ENCODE data around the gene TSEN54. TPM values are rescaled to one million over a fixed set of nuclear protein-coding genes. Genes with fewer than 3 reads are reported as not detected.
A peak's percentile ranks its signal among the peaks of the same experiment; 100 is the strongest.

The TSEN54 gene
- total RNA-seq, 1 experiment from 2014 or later = 56.3 TPM

GRCh38 chr17:75487351-75488070, 28.8 kb upstream of the TSEN54 start:
- in situ Hi-C loops (cut with HindIII; ENCODE audit: low sequenced_read_pairs) = no loop called here
- peak; percentile 62 for DNase-seq (ENCODE audit: low spot score)

GRCh38 chr17:75488693-75489510, 27.4 kb upstream of the TSEN54 start:
- in situ Hi-C loops (cut with HindIII; ENCODE audit: low sequenced_read_pairs) = no loop called here

GRCh38 chr17:75489511-75489955, 26.8 kb upstream of the TSEN54 start:
- DNase-seq (ENCODE audit: low spot score) = no peak
- in situ Hi-C loops (cut with HindIII; ENCODE audit: low sequenced_read_pairs) = no loop called here

More at GRCh38 chr17:75488693-75489510, 27.4 kb upstream of the TSEN54 start:
- no peak for DNase-seq (ENCODE audit: low spot score)

GRCh38 chr17:75490173-75490743, 26.1 kb upstream of the TSEN54 start:
- in situ Hi-C loops (cut with HindIII; ENCODE audit: low sequenced_read_pairs) = no loop called here
- DNase-seq (ENCODE audit: low spot score) = peak; percentile 78

- no peak for DNase-seq (ENCODE audit: low spot score)
- in situ Hi-C loops (cut with HindIII; ENCODE audit: low sequenced_read_pairs) = no loop called here
These were observed 25.2 kb upstream of the TSEN54 start for GRCh38 chr17:75490953-75491649.

GRCh38 chr17:75491680-75492079, 24.6 kb upstream of the TSEN54 start:
- in situ Hi-C loops (cut with HindIII; ENCODE audit: low sequenced_read_pairs) = no loop called here
- DNase-seq (ENCODE audit: low spot score) = no peak

- in situ Hi-C loops (cut with HindIII; ENCODE audit: low sequenced_read_pairs) = no loop called here
- DNase-seq (ENCODE audit: low spot score) = peak; percentile 60
These were observed 23.7 kb upstream of the TSEN54 start for GRCh38 chr17:75492555-75493168.

GRCh38 chr17:75493476-75494129, 22.7 kb upstream of the TSEN54 start:
- no peak for DNase-seq (ENCODE audit: low spot score)
- in situ Hi-C loops (cut with HindIII; ENCODE audit: low sequenced_read_pairs) = no loop called here

GRCh38 chr17:75494326-75494877, 21.9 kb upstream of the TSEN54 start:
- in situ Hi-C loops (cut with HindIII; ENCODE audit: low sequenced_read_pairs) = no loop called here
- DNase-seq (ENCODE audit: low spot score) = no peak

GRCh38 chr17:75496005-75496404, 20.3 kb upstream of the TSEN54 start:
- in situ Hi-C loops (cut with HindIII; ENCODE audit: low sequenced_read_pairs) = no loop called here
- DNase-seq (ENCODE audit: low spot score) = no peak

GRCh38 chr17:75498039-75498725, 18.1 kb upstream of the TSEN54 start:
- in situ Hi-C loops (cut with HindIII; ENCODE audit: low sequenced_read_pairs) = no loop called here
- DNase-seq (ENCODE audit: low spot score) = no peak

- no peak for DNase-seq (ENCODE audit: low spot score)
- in situ Hi-C loops (cut with HindIII; ENCODE audit: low sequenced_read_pairs) = no loop called here
These were observed 17.6 kb upstream of the TSEN54 start for GRCh38 chr17:75498726-75499213.

- in situ Hi-C loops (cut with HindIII; ENCODE audit: low sequenced_read_pairs) = no loop called here
- DNase-seq (ENCODE audit: low spot score) = no peak
These were observed 16.9 kb upstream of the TSEN54 start for GRCh38 chr17:75499313-75500022.

- in situ Hi-C loops (cut with HindIII; ENCODE audit: low sequenced_read_pairs) = no loop called here
- no peak for DNase-seq (ENCODE audit: low spot score)
These were observed 15.7 kb upstream of the TSEN54 start for GRCh38 chr17:75500419-75501216.

- DNase-seq (ENCODE audit: low spot score) = peak; percentile 57
- in situ Hi-C loops (cut with HindIII; ENCODE audit: low sequenced_read_pairs) = no loop called here
These were observed 14.8 kb upstream of the TSEN54 start for GRCh38 chr17:75501378-75502071.
